Naive thymus-derived CD8-positive, alpha-beta T cell (primary cell): ENCODE results near the gene CCDC93. TPM values are rescaled to one million over a fixed set of nuclear protein-coding genes. Genes with fewer than 3 reads are reported as not detected.
"Not testable (repeated sequence)": the region's sequence is repeated elsewhere in the genome, so short reads cannot be mapped to it uniquely, and the experiment has no call there.

Experiments used
- ATAC-seq, 2 donors: fragments of 150-1000 bp; cut with Tn5 transposase in 1 of 2; sonication (Bioruptor Pico), chemical (Tn5 transposase) in 1 of 2; 1 replicate in 1 of 2; 2 replicates in 1 of 2; pipeline ENCODE4 v1.10.0; 2021; ENCODE audit warnings: mild to moderate bottlenecking in 2 of 2, moderate library complexity in 2 of 2
- POLR2A ChIA-PET: fragments of 350-600 bp; sonication (Branson Sonifier 250); formaldehyde crosslinking; loops from one replicate; lab custom pipeline; 2021; ENCODE audit warnings: antibody characterized with exemption; lab: Charles Lee
- DNase-seq, 10 donors: peaks; one replicate each; pipeline versions ENCODE4 v3.0.0 to v3.0.0-alpha.2; 2020 to 2022
- H3K27ac Mint-ChIP-seq, 10 donors: one replicate each; pipeline ENCODE4 v1.8.0; 2020 to 2022; ENCODE audit warnings: mild to moderate bottlenecking in 10 of 10, mixed read lengths in 10 of 10, moderate library complexity in 4 of 10, inconsistent platforms in 1 of 10
- H3K27me3 Mint-ChIP-seq, 5 donors: one replicate each; pipeline ENCODE4 v1.8.0; 2021 to 2022; ENCODE audit warnings: mixed read lengths in 5 of 5
- H3K36me3 Mint-ChIP-seq, 3 donors: one replicate each; pipeline ENCODE4 v1.8.0; 2020 to 2022; ENCODE audit warnings: mixed read lengths in 3 of 3, mild to moderate bottlenecking in 2 of 3, inconsistent platforms in 1 of 3
- H3K4me1 Mint-ChIP-seq, 4 donors: one replicate each; pipeline ENCODE4 v1.8.0; 2021 to 2022; ENCODE audit warnings: mixed read lengths in 4 of 4
- H3K4me3 Mint-ChIP-seq, 10 donors: one replicate each; pipeline ENCODE4 v1.8.0; 2020 to 2022; ENCODE audit warnings: mild to moderate bottlenecking in 10 of 10, mixed read lengths in 10 of 10, moderate library complexity in 6 of 10, inconsistent platforms in 1 of 10
- H3K9me3 Mint-ChIP-seq, 9 donors: one replicate each; pipeline ENCODE4 v1.8.0; 2020 to 2022; ENCODE audit warnings: mixed read lengths in 9 of 9, mild to moderate bottlenecking in 3 of 9, inconsistent platforms in 1 of 9, moderate library complexity in 1 of 9
- polyA plus RNA-seq, 3 donors: library from polyadenylated mRNA; unstranded; fragments of 300-500 nt; fragmentation: Illumina TruSeq; gene quantifications; one replicate each; pipeline ENCODE4 v1.2.3, GENCODE V29; 2021
- total RNA-seq, 8 experiments: library from RNA in 2 of 8; stranded (reverse) in 2 of 8; gene quantifications; one replicate each; pipeline ENCODE4 v1.2.3 and lab custom pipeline; 2021 to 2026

CCDC93 gene
- total and polyA plus RNA-seq, 5 experiments from 2014 or later: 2.7 to 72.7 (median 6.4) TPM

GRCh38 chr2:118040891-118041290 is 27.0 kb upstream of the CCDC93 start:
- Mint-ChIP-seq H3K4me1 (no peaks in the 10 kb centered on the region), H3K4me3 (no peak overlapping the region), H3K27ac (no peak overlapping the region), H3K9me3 (peaks cover 3 to 22% (median 6%) of the 10 kb centered on the region in 9 donors), H3K36me3 (peaks cover 0 to 20% (median 2%) of the 10 kb centered on the region in 3 donors), H3K27me3 (peaks cover 41 to 91% (median 54%) of the 10 kb centered on the region in 5 donors)
- POLR2A ChIA-PET: no interaction called here
- ATAC-seq (no peak), DNase-seq (no peak)

GRCh38 chr2:118032169-118033013 is 18.5 kb upstream of the CCDC93 start:
- Mint-ChIP-seq H3K27me3 (peaks cover 23 to 77% (median 31%) of the 10 kb centered on the region in 5 donors), H3K36me3 (peaks cover 0 to 20% (median 5%) of the 10 kb centered on the region in 3 donors), H3K4me1 (peaks cover 0 to 4% (median under 1%) of the 10 kb centered on the region in 4 donors), H3K4me3 (no peak overlapping the region), H3K9me3 (peaks cover 6 to 25% (median 12%) of the 10 kb centered on the region in 9 donors), H3K27ac (peak overlapping the region in 2 of 10 donors; percentile 11 to 21)
- peak; percentile 75 to 81 for ATAC-seq
- POLR2A ChIA-PET: no interaction called here
- peak in 6 of 10 donors; percentile 4 to 39 (median 29) for DNase-seq

GRCh38 chr2:118031566-118031965 is 17.7 kb upstream of the CCDC93 start:
- Mint-ChIP-seq H3K36me3 (peaks cover 0 to 13% (median 3%) of the 10 kb centered on the region in 3 donors), H3K4me1 (peaks cover 0 to 4% (median under 1%) of the 10 kb centered on the region in 4 donors), H3K27ac (no peak overlapping the region), H3K4me3 (no peak overlapping the region), H3K27me3 (peaks cover 20 to 77% (median 30%) of the 10 kb centered on the region in 5 donors), H3K9me3 (peaks cover 6 to 18% (median 9%) of the 10 kb centered on the region in 9 donors)
- POLR2A ChIA-PET: no interaction called here
- DNase-seq: no peak
- no peak for ATAC-seq

GRCh38 chr2:118029025-118029424 is 15.2 kb upstream of the CCDC93 start:
- H3K9me3 Mint-ChIP-seq: no peaks in the 10 kb centered on the region
- no peak for ATAC-seq

GRCh38 chr2:118021356-118021755 is 7.5 kb upstream of the CCDC93 start:
- Mint-ChIP-seq H3K36me3 (peaks cover 0 to 2% (median 0%) of the 10 kb centered on the region in 3 donors), H3K9me3 (no peaks in the 10 kb centered on the region), H3K4me3 (no peak overlapping the region), H3K4me1 (peaks cover 0 to 6% (median 4%) of the 10 kb centered on the region in 4 donors), H3K27ac (no peak overlapping the region), H3K27me3 (peaks cover 1 to 24% (median 7%) of the 10 kb centered on the region in 5 donors)
- POLR2A ChIA-PET: no interaction called here
- ATAC-seq (no peak), DNase-seq (no peak)

More at GRCh38 chr2:118029025-118029424, 15.2 kb upstream of the CCDC93 start:
- H3K27me3 Mint-ChIP-seq: peaks cover 13 to 59% (median 26%) of the 10 kb centered on the region in 5 donors
- DNase-seq: no peak
- no peak overlapping the region for H3K4me3 Mint-ChIP-seq
- POLR2A ChIA-PET: no interaction called here
- H3K27ac Mint-ChIP-seq: no peak overlapping the region
- peaks cover 0 to 4% (median under 1%) of the 10 kb centered on the region in 4 donors for H3K4me1 Mint-ChIP-seq
- no peaks in the 10 kb centered on the region for H3K36me3 Mint-ChIP-seq

- H3K4me1 Mint-ChIP-seq: peaks cover 2 to 15% (median 5%) of the 10 kb centered on the region in 4 donors
- DNase-seq: no peak
- POLR2A ChIA-PET: no interaction called here
Observed at GRCh38 chr2:118019821-118020220, 6.0 kb upstream of the CCDC93 start.

GRCh38 chr2:118016911-118017310 is 3.0 kb upstream of the CCDC93 start:
- Mint-ChIP-seq H3K4me1 (peaks cover 10 to 32% (median 21%) of the 10 kb centered on the region in 4 donors), H3K4me3 (peak overlapping the region in 1 of 10 donors; percentile 27), H3K27ac (peak overlapping the region in 5 of 10 donors; percentile 13 to 70 (median 44)), H3K27me3 (peaks cover 1 to 13% (median 4%) of the 10 kb centered on the region in 5 donors), H3K9me3 (no peaks in the 10 kb centered on the region), H3K36me3 (peaks cover 0 to 2% (median 0%) of the 10 kb centered on the region in 3 donors)
- no peak for DNase-seq
- POLR2A ChIA-PET: interaction anchor here (1.4 kb wide), 1 partner anchor 9 kb away, joined by 4 read pairs; no protein-coding TSS in a partner anchor
- no peak for ATAC-seq

More at GRCh38 chr2:118019821-118020220, 6.0 kb upstream of the CCDC93 start:
- Mint-ChIP-seq H3K36me3 (peaks cover 0 to 2% (median 0%) of the 10 kb centered on the region in 3 donors), H3K9me3 (no peaks in the 10 kb centered on the region), H3K27me3 (peaks cover 1 to 22% (median 4%) of the 10 kb centered on the region in 5 donors), H3K4me3 (no peak overlapping the region), H3K27ac (no peak overlapping the region)
- ATAC-seq: no peak

- Mint-ChIP-seq H3K4me3 (peak overlapping the region in 2 of 10 donors; percentile 20 to 46), H3K27ac (peak overlapping the region in 1 of 10 donors; percentile 60)
- not testable (repeated sequence) for H3K27me3 Mint-ChIP-seq
Observed at GRCh38 chr2:118015761-118016160, 1.9 kb upstream of the CCDC93 start.

GRCh38 chr2:118014492-118014824 is 588 bp upstream of the CCDC93 start:
- H3K36me3 Mint-ChIP-seq: peaks cover 0 to 2% (median 0%) of the 10 kb centered on the region in 3 donors
- no peak for ATAC-seq
- H3K4me1 Mint-ChIP-seq: peaks cover 20 to 52% (median 37%) of the 10 kb centered on the region in 4 donors
- peak overlapping the region; percentile 89 to 97 (median 95) for H3K4me3 Mint-ChIP-seq
- peaks cover 0 to 7% (median 1%) of the 10 kb centered on the region in 5 donors for H3K27me3 Mint-ChIP-seq
- POLR2A ChIA-PET: interaction anchor here (0.6 to 1.4 kb wide), 5 partner anchors 11 to 213 kb away, joined by 3 to 19 read pairs (median 6); partner anchors contain the start of genes DDX18 and INSIG2
- H3K27ac Mint-ChIP-seq: peak overlapping the region; percentile 79 to 96 (median 90)
- peak in 2 of 10 donors; percentile 3 to 25 for DNase-seq
- no peaks in the 10 kb centered on the region for H3K9me3 Mint-ChIP-seq

More at GRCh38 chr2:118015761-118016160, 1.9 kb upstream of the CCDC93 start:
- ATAC-seq, POLR2A ChIA-PET, H3K36me3 Mint-ChIP-seq, H3K9me3 Mint-ChIP-seq, DNase-seq: not testable (repeated sequence)
- H3K4me1 Mint-ChIP-seq: peaks cover 14 to 42% (median 29%) of the 10 kb centered on the region in 4 donors

- H3K9me3 Mint-ChIP-seq: no peaks in the 10 kb centered on the region
- H3K4me1 Mint-ChIP-seq: peaks cover 20 to 53% (median 37%) of the 10 kb centered on the region in 4 donors
- peaks cover 0 to 3% (median 0%) of the 10 kb centered on the region in 5 donors for H3K27me3 Mint-ChIP-seq
- H3K36me3 Mint-ChIP-seq: peaks cover 0 to 5% (median 4%) of the 10 kb centered on the region in 3 donors
- POLR2A ChIA-PET: interaction anchor here (0.6 to 1.4 kb wide), 4 partner anchors 10 to 199 kb away, joined by 3 to 19 read pairs (median 6); partner anchors contain the start of genes DDX18 and INSIG2
- peak overlapping the region; percentile 81 to 96 (median 90) for H3K27ac Mint-ChIP-seq
- peak overlapping the region; percentile 89 to 97 (median 93) for H3K4me3 Mint-ChIP-seq
- DNase-seq (peak in 9 of 10 donors; percentile 7 to 66 (median 23)), ATAC-seq (peak; percentile 12 to 33)
Observed at GRCh38 chr2:118013221-118013723, 598 bp downstream of the CCDC93 start.

- ATAC-seq: no peak
- Mint-ChIP-seq H3K4me3 (peak overlapping the region; percentile 86 to 97 (median 92)), H3K4me1 (peaks cover 19 to 53% (median 39%) of the 10 kb centered on the region in 4 donors)
Observed at GRCh38 chr2:118012778-118013177, 1.1 kb downstream of the CCDC93 start.

GRCh38 chr2:118010473-118010872 is 3.4 kb downstream of the CCDC93 start:
- Mint-ChIP-seq H3K9me3 (no peaks in the 10 kb centered on the region), H3K27ac (peak overlapping the region in 6 of 10 donors; percentile 7 to 74 (median 48)), H3K36me3 (peaks cover 0 to 33% (median 17%) of the 10 kb centered on the region in 3 donors), H3K27me3 (no peaks in the 10 kb centered on the region), H3K4me1 (peaks cover 15 to 44% (median 39%) of the 10 kb centered on the region in 4 donors), H3K4me3 (peak overlapping the region in 3 of 10 donors; percentile 1 to 12 (median 3))
- POLR2A ChIA-PET: interaction anchor here (1.6 kb wide), 1 partner anchor 8 kb away, joined by 4 read pairs; no protein-coding TSS in a partner anchor
- DNase-seq: no peak
- no peak for ATAC-seq

More at GRCh38 chr2:118012778-118013177, 1.1 kb downstream of the CCDC93 start:
- H3K27me3 Mint-ChIP-seq: peaks cover 0 to 1% (median 0%) of the 10 kb centered on the region in 5 donors
- H3K36me3 Mint-ChIP-seq: peaks cover 0 to 10% (median 6%) of the 10 kb centered on the region in 3 donors
- peak overlapping the region; percentile 73 to 96 (median 90) for H3K27ac Mint-ChIP-seq
- no peak for DNase-seq
- POLR2A ChIA-PET: no interaction called here
- H3K9me3 Mint-ChIP-seq: no peaks in the 10 kb centered on the region
